ENCODE results near the gene JARID2.

DNA sequence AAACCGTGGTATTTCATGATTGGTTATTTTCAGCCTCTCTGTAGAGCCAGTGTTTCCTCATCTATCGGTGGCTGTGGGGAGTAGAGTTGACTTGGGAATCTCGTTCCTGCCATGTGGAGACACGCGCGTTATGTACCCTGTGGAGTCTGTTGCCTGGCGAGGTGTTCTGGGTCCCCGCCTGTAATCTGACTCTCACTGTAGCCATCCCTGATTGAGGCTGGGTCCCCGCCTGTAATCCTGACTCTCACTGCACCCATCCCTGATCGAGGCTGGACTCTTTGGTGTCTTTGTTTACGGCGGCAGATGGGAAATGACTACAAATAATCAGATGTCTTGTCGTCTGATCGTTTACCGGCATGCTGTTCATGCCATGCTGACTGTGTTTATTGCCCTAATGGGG is 263.1 kb downstream of the JARID2 start:
- TF ChIP-seq, protein P1, sequence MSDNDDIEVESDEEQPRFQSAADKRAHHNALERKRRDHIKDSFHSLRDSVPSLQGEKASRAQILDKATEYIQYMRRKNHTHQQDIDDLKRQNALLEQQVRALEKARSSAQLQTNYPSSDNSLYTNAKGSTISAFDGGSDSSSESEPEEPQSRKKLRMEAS (CRISPR knock-in tag; IDR thresholded peaks at IDR 0.05): no peak
- TF ChIP-seq CBFB (CRISPR knock-in tag; IDR thresholded peaks at IDR 0.05; ENCODE audit: low read depth) (no peak), ZNF219 (CRISPR knock-in tag; IDR thresholded peaks at IDR 0.05; ENCODE audit: borderline replicate concordance) (no peak)
- TF ChIP-seq, protein P2, sequence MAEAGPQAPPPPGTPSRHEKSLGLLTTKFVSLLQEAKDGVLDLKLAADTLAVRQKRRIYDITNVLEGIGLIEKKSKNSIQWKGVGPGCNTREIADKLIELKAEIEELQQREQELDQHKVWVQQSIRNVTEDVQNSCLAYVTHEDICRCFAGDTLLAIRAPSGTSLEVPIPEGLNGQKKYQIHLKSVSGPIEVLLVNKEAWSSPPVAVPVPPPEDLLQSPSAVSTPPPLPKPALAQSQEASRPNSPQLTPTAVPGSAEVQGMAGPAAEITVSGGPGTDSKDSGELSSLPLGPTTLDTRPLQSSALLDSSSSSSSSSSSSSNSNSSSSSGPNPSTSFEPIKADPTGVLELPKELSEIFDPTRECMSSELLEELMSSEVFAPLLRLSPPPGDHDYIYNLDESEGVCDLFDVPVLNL (CRISPR knock-in tag; IDR thresholded peaks at IDR 0.05; ENCODE audit: borderline replicate concordance, low read depth): no peak

Measured in WTC11 (cell line).